ENCODE data around the gene FADS3. TPM values are rescaled to one million over a fixed set of nuclear protein-coding genes. Genes with fewer than 3 reads are reported as not detected.

FADS3 gene
- total RNA-seq, 3 donors from 2014 or later: 8.4 to 21.0 (median 11.5) TPM

DNA sequence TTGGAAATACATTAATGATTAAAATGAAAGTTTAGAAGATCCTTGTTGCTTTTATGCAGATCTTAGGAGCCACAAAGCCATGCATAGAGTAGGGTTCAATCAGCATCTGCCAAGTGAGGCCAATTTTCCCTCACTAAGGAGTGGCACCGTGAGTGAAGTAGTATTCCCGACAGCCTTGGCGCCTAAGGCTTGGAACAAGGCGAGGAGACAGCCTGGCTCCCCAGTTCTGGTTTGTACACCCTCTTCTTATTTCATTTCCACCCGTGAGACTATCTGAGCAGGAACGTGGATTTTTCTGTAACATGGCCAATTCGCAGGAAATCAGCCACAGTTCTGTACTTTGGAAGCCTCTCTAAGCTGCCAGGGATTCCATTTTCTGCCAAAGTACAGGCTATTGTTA, 40.7 kb downstream of the FADS3 start:
- H3K36me3 ChIP-seq (ENCODE audit: low read depth): no peaks in the 10 kb centered on the region
- intact Hi-C loops (cut with DNase I, micrococcal nuclease): no loop called here

DNA sequence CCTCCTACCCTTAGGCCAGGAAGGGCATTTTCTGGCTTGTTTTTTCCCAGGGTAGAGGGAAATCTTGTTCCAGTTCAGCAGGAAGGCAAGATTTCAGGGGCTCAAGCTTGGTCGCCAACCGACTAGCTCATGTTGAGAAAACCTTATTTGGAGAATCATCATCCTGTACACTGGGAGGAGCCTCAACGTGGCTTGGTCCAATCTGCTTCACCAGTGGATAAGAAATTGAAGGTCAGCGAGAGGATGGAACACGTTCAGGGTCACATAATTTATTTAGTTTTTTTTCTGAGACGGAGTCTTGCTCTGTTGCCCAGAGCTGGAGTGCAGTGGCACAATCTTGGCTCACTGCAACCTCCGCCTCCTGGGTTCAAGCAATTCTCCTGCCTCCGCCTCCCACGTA, 42.7 kb downstream of the FADS3 start:
- no peak for DNase-seq
- intact Hi-C loops (cut with DNase I, micrococcal nuclease): no loop called here
- Histone ChIP-seq H3K9me3 (no peaks in the 10 kb centered on the region), H3K4me3 (no peak overlapping the region), H3K4me1 (ENCODE audit: low read depth) (no peaks in the 10 kb centered on the region), H3K36me3 (ENCODE audit: low read depth) (no peaks in the 10 kb centered on the region)
- TF ChIP-seq, protein P1, sequence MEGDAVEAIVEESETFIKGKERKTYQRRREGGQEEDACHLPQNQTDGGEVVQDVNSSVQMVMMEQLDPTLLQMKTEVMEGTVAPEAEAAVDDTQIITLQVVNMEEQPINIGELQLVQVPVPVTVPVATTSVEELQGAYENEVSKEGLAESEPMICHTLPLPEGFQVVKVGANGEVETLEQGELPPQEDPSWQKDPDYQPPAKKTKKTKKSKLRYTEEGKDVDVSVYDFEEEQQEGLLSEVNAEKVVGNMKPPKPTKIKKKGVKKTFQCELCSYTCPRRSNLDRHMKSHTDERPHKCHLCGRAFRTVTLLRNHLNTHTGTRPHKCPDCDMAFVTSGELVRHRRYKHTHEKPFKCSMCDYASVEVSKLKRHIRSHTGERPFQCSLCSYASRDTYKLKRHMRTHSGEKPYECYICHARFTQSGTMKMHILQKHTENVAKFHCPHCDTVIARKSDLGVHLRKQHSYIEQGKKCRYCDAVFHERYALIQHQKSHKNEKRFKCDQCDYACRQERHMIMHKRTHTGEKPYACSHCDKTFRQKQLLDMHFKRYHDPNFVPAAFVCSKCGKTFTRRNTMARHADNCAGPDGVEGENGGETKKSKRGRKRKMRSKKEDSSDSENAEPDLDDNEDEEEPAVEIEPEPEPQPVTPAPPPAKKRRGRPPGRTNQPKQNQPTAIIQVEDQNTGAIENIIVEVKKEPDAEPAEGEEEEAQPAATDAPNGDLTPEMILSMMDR (IDR thresholded peaks at IDR 0.05): no peak
- no peak for ATAC-seq

More for the DNA sequence above, 40.7 kb downstream of the FADS3 start:
- Histone ChIP-seq H3K4me3 (no peak overlapping the region), H3K4me1 (ENCODE audit: low read depth) (no peaks in the 10 kb centered on the region), H3K9me3 (no peaks in the 10 kb centered on the region)
- DNase-seq (no peak), ATAC-seq (no peak)
- TF ChIP-seq, protein P1 (IDR thresholded peaks at IDR 0.05): no peak

DNA sequence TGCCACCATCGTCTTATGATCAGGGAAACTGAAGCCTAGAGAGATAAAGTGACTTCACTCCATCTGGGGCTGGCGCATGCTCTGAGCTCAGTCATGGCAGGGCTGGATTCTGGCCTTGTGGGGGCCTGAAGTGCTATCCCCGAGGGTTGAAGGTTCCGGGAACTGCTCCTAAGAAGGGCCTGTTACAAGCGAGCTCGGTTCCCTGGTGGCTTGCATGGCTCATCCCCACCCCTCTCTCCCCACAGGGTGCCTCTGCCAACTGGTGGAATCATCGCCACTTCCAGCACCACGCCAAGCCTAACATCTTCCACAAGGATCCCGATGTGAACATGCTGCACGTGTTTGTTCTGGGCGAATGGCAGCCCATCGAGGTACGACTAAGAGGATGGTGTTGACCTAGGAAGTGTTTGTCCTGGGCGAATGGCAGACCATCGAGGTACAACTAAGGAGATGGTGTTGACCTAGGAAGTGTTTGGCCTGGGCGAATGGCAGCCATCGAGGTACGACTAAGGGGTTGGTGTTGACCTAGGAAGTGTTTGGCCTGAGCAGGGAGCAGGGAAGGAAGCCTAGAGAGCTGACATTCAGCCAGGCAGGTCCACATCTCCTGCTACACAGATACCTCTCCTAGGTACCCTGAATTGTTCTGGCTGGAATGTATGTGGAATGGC, 43.3 kb downstream of the FADS3 start:
- Histone ChIP-seq H3K4me1 (ENCODE audit: low read depth) (no peaks in the 10 kb centered on the region), H3K36me3 (ENCODE audit: low read depth) (no peaks in the 10 kb centered on the region), H3K4me3 (no peak overlapping the region), H3K9me3 (no peaks in the 10 kb centered on the region)
- TF ChIP-seq, protein P1 (IDR thresholded peaks at IDR 0.05): no peak
- intact Hi-C loops (cut with DNase I, micrococcal nuclease): no loop called here
- DNase-seq: no peak
- no peak for ATAC-seq

DNA sequence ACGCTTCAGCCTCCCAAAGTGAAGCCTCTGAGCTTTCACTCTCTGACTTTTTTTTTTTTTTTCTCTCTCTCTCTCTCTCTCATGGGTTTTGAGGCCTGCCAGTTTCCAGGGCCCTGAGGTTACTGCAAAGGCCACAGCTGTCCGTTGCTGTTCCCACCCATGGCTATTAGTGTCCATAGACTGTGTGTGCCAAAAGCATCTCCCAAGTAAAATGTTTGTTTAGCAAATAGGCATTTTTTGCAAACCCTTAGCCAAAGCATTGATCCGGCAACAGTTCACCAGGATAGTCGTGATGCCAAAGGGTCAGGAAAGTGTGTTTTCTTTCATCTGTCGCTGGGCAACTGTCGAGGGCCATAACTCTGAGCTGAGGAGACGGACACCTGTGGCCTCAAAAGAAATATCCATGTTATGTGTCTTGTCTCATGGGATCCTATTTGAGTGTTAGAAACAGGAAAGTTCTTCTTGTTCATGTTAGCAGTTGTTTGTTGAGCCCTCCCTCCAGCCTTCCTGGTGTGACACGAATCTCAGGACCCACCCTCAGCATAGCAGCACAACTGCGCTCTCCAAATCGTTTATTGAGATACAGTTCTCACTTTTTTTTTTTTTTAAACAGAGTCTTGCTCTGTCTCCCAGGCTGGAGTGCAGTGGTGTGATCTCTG, 44.9 kb downstream of the FADS3 start:
- H3K36me3 ChIP-seq (ENCODE audit: low read depth): no peaks in the 10 kb centered on the region
- TF ChIP-seq, protein P1 (IDR thresholded peaks at IDR 0.05): no peak
- H3K4me3 ChIP-seq: no peak overlapping the region
- no peaks in the 10 kb centered on the region for H3K4me1 ChIP-seq (ENCODE audit: low read depth)
- intact Hi-C loops (cut with DNase I, micrococcal nuclease): no loop called here
- H3K9me3 ChIP-seq: no peaks in the 10 kb centered on the region
- no peak for ATAC-seq
- no peak for DNase-seq

DNA sequence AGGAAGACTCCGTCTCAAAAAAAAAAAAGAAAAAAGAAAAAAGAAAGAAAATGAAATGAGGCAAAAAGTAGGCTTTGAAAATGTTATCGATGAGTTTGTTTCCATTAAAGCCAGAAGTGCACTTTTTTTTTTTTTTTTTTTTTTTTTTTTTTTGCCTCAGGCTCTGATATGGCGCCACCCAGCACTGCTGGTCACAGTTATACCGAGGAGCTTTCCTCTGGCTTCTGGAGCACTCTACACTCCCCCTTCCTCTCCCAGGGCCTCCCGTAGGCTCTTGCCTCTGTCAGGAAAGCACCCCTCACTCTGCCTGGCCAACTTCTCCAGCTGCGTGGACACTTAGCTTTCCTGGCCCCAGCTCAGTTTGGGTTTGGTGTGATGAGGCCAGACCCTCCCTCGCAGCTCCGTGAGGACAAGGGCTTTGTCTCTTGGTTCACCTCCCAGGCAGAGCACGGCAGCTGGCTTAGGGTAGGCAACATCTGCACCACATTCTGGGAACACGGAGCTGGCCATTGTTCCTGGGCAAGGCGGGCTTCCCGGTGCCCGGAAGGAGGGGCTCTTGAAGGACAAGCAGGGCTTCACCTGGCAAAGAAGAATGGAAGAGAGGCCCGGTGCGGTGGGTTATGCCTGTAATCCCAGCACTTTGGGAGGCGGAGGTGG, 46.3 kb downstream of the FADS3 start:
- ATAC-seq: no peak
- TF ChIP-seq, protein P1 (IDR thresholded peaks at IDR 0.05): no peak
- H3K36me3 ChIP-seq (ENCODE audit: low read depth): no peaks in the 10 kb centered on the region
- no peak overlapping the region for H3K4me3 ChIP-seq
- H3K9me3 ChIP-seq: no peaks in the 10 kb centered on the region
- DNase-seq: no peak
- H3K4me1 ChIP-seq (ENCODE audit: low read depth): no peaks in the 10 kb centered on the region
- intact Hi-C loops (cut with DNase I, micrococcal nuclease): no loop called here
